Prostate gland (tissue), 2 donors: Measurements from ENCODE around the gene RHEB.
"Not testable (repeated sequence)": the region's sequence is repeated elsewhere in the genome, so short reads cannot be mapped to it uniquely, and the experiment has no call there.

ENCODE experiments used
- POLR2A ChIP-seq: fragments of 450-650 bp; IDR thresholded peaks from one replicate; pipeline ENCODE4 v1.6.1; 2016; ENCODE audit warnings: antibody characterized with exemption, mild to moderate bottlenecking
- TF ChIP-seq, protein P1 (sequence below), 4 experiments: fragments of 200-600 bp in 2 of 4; fragments of 450-650 bp in 2 of 4; sonication (generic) in 2 of 4; IDR thresholded peaks; 1 replicate in 3 of 4; 2 replicates in 1 of 4; pipeline ENCODE4 v1.5.1; 2016 to 2019; ENCODE audit warnings: antibody characterized with exemption in 4 of 4, mild to moderate bottlenecking in 2 of 4, moderate library complexity in 2 of 4

DNA sequence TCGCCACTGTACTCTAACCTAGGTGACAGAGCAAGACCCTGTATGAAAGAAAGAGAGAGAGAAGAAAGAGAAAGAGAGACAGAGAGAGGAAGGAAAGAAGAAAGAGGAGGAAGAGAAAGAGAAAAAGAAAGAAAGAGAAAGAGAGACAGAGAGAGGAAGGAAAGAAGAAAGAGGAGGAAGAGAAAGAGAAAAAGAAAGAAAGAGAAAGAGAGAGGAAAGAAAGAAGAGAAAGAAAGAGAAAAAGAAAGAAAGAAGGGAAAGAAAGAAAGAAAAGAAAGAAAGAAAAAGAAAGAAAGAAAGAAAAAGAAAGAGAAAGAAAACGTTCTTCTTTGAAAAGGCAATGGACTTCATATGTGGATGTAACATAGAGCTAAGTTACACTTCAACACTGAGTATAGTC is 16.5 kb upstream of the RHEB start:
- TF ChIP-seq, protein P1, sequence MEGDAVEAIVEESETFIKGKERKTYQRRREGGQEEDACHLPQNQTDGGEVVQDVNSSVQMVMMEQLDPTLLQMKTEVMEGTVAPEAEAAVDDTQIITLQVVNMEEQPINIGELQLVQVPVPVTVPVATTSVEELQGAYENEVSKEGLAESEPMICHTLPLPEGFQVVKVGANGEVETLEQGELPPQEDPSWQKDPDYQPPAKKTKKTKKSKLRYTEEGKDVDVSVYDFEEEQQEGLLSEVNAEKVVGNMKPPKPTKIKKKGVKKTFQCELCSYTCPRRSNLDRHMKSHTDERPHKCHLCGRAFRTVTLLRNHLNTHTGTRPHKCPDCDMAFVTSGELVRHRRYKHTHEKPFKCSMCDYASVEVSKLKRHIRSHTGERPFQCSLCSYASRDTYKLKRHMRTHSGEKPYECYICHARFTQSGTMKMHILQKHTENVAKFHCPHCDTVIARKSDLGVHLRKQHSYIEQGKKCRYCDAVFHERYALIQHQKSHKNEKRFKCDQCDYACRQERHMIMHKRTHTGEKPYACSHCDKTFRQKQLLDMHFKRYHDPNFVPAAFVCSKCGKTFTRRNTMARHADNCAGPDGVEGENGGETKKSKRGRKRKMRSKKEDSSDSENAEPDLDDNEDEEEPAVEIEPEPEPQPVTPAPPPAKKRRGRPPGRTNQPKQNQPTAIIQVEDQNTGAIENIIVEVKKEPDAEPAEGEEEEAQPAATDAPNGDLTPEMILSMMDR (IDR thresholded peaks at IDR 0.05): not testable (repeated sequence)
- TF ChIP-seq POLR2A: not testable (repeated sequence)
